ENCODE data around the gene GRIK1. TPM values are rescaled to one million over a fixed set of nuclear protein-coding genes. Genes with fewer than 3 reads are reported as not detected.

The GRIK1 gene
- total RNA-seq, 1 donor from 2014 or later = not detected

GRCh38 chr21:29829564-29830275 is 110.1 kb downstream of the GRIK1 start:
- no peak for DNase-seq (ENCODE audit: extremely low spot score, unreplicated experiment)
- Mint-ChIP-seq H3K36me3 (ENCODE audit: unreplicated experiment) (no peaks in the 10 kb centered on the region), H3K4me1 (ENCODE audit: unreplicated experiment) (peaks cover 10% of the 10 kb centered on the region), H3K27me3 (ENCODE audit: unreplicated experiment) (peaks cover under 1% of the 10 kb centered on the region), H3K27ac (ENCODE audit: unreplicated experiment) (no peak overlapping the region), H3K9me3 (ENCODE audit: unreplicated experiment) (no peaks in the 10 kb centered on the region), H3K4me3 (ENCODE audit: unreplicated experiment) (no peak overlapping the region)
- TF ChIP-seq CTCF (IDR thresholded peaks at IDR 0.05) = no peak

- peaks cover 10% of the 10 kb centered on the region for H3K4me1 Mint-ChIP-seq (ENCODE audit: unreplicated experiment)
- TF ChIP-seq CTCF (IDR thresholded peaks at IDR 0.05) = no peak
- H3K36me3 Mint-ChIP-seq (ENCODE audit: unreplicated experiment) = no peaks in the 10 kb centered on the region
- no peak overlapping the region for H3K27ac Mint-ChIP-seq (ENCODE audit: unreplicated experiment)
- no peak overlapping the region for H3K4me3 Mint-ChIP-seq (ENCODE audit: unreplicated experiment)
- H3K27me3 Mint-ChIP-seq (ENCODE audit: unreplicated experiment) = peaks cover 8% of the 10 kb centered on the region
- H3K9me3 Mint-ChIP-seq (ENCODE audit: unreplicated experiment) = no peaks in the 10 kb centered on the region
- no peak for DNase-seq (ENCODE audit: extremely low spot score, unreplicated experiment)
Observed at GRCh38 chr21:29827647-29828046, 112.1 kb downstream of the GRIK1 start.

- no peak for TF ChIP-seq CTCF (IDR thresholded peaks at IDR 0.05)
- no peak overlapping the region for H3K27ac Mint-ChIP-seq (ENCODE audit: unreplicated experiment)
- H3K36me3 Mint-ChIP-seq (ENCODE audit: unreplicated experiment) = no peaks in the 10 kb centered on the region
- H3K4me1 Mint-ChIP-seq (ENCODE audit: unreplicated experiment) = peaks cover 10% of the 10 kb centered on the region
- no peak for DNase-seq (ENCODE audit: extremely low spot score, unreplicated experiment)
- no peak overlapping the region for H3K4me3 Mint-ChIP-seq (ENCODE audit: unreplicated experiment)
- H3K27me3 Mint-ChIP-seq (ENCODE audit: unreplicated experiment) = peaks cover 8% of the 10 kb centered on the region
- H3K9me3 Mint-ChIP-seq (ENCODE audit: unreplicated experiment) = no peaks in the 10 kb centered on the region
Observed at GRCh38 chr21:29827236-29827635, 112.6 kb downstream of the GRIK1 start.

- Mint-ChIP-seq H3K4me1 (ENCODE audit: unreplicated experiment) (peaks cover 10% of the 10 kb centered on the region), H3K36me3 (ENCODE audit: unreplicated experiment) (no peaks in the 10 kb centered on the region), H3K9me3 (ENCODE audit: unreplicated experiment) (no peaks in the 10 kb centered on the region), H3K4me3 (ENCODE audit: unreplicated experiment) (no peak overlapping the region), H3K27me3 (ENCODE audit: unreplicated experiment) (peaks cover 8% of the 10 kb centered on the region), H3K27ac (ENCODE audit: unreplicated experiment) (no peak overlapping the region)
- DNase-seq (ENCODE audit: extremely low spot score, unreplicated experiment) = no peak
- no peak for TF ChIP-seq CTCF (IDR thresholded peaks at IDR 0.05)
Observed at GRCh38 chr21:29826386-29826785, 113.4 kb downstream of the GRIK1 start.

GRCh38 chr21:29825936-29826335 is 113.9 kb downstream of the GRIK1 start:
- no peak overlapping the region for H3K4me3 Mint-ChIP-seq (ENCODE audit: unreplicated experiment)
- no peak overlapping the region for H3K27ac Mint-ChIP-seq (ENCODE audit: unreplicated experiment)
- no peak for DNase-seq (ENCODE audit: extremely low spot score, unreplicated experiment)
- peaks cover 10% of the 10 kb centered on the region for H3K4me1 Mint-ChIP-seq (ENCODE audit: unreplicated experiment)
- peaks cover 8% of the 10 kb centered on the region for H3K27me3 Mint-ChIP-seq (ENCODE audit: unreplicated experiment)
- TF ChIP-seq CTCF (IDR thresholded peaks at IDR 0.05) = no peak
- H3K9me3 Mint-ChIP-seq (ENCODE audit: unreplicated experiment) = no peaks in the 10 kb centered on the region
- H3K36me3 Mint-ChIP-seq (ENCODE audit: unreplicated experiment) = no peaks in the 10 kb centered on the region
